Liver (tissue), 9 donors: Measurements from ENCODE around the gene CDH22. TPM values are rescaled to one million over a fixed set of nuclear protein-coding genes. Genes with fewer than 3 reads are reported as not detected.
A peak's percentile ranks its signal among the peaks of the same experiment; 100 is the strongest.

Source experiments
- DNase-seq: peaks from one replicate; pipeline ENCODE4 v3.0.0-alpha.2; 2017; ENCODE audit warnings: low spot score
- H3K27ac ChIP-seq, 2 donors: one replicate each; pipeline ENCODE4 v1.7.0; 2013; ENCODE audit warnings: inconsistent platforms in 2 of 2, low read length in 2 of 2, control low read depth in 1 of 2, low read depth in 1 of 2, mild to moderate bottlenecking in 1 of 2
- H3K27me3 ChIP-seq, 4 donors: one replicate each; pipeline versions ENCODE4 v1.6.1 to v1.7.0; 2013; ENCODE audit warnings: low read length in 3 of 4, inconsistent platforms in 1 of 4, mild to moderate bottlenecking in 1 of 4, moderate library complexity in 1 of 4; ENCODE audit not compliant: control insufficient read depth in 4 of 4, insufficient read depth in 4 of 4
- H3K36me3 ChIP-seq, 4 donors: one replicate each; pipeline versions ENCODE4 v1.6.1 to v1.7.0; 2013; ENCODE audit warnings: low read length in 3 of 4, mild to moderate bottlenecking in 3 of 4, low read depth in 1 of 4, moderate library complexity in 1 of 4; ENCODE audit not compliant: control insufficient read depth in 4 of 4, insufficient read depth in 3 of 4
- H3K4me1 ChIP-seq, 4 donors: one replicate each; pipeline versions ENCODE4 v1.6.1 to v1.7.0; 2013; ENCODE audit warnings: low read length in 3 of 4, mild to moderate bottlenecking in 3 of 4, moderate library complexity in 1 of 4; ENCODE audit not compliant: control insufficient read depth in 4 of 4, insufficient read depth in 4 of 4
- H3K4me3 ChIP-seq, 3 donors: one replicate each; pipeline versions ENCODE4 v1.6.1 to v1.7.0; 2013; ENCODE audit warnings: low read length in 3 of 3, control low read depth in 1 of 3, low read depth in 1 of 3, mild to moderate bottlenecking in 1 of 3
- H3K9ac ChIP-seq, 2 donors: one replicate each; pipeline ENCODE4 v1.7.0; 2013; ENCODE audit warnings: low read length in 2 of 2, mild to moderate bottlenecking in 2 of 2, moderate library complexity in 2 of 2, control low read depth in 1 of 2, low read depth in 1 of 2
- H3K9me3 ChIP-seq, 4 donors: one replicate each; pipeline versions ENCODE4 v1.6.1 to v1.7.0; 2013; ENCODE audit warnings: low read length in 3 of 4; ENCODE audit not compliant: control insufficient read depth in 4 of 4
- ATF3 ChIP-seq: IDR thresholded peaks from 2 replicates; pipeline ENCODE4 v1.6.1; 2016; ENCODE audit warnings: antibody characterized with exemption
- EGR1 ChIP-seq, 2 donors: IDR thresholded peaks; 2 replicates each; pipeline ENCODE4 v1.6.1; 2016 to 2018; ENCODE audit warnings: antibody characterized with exemption in 2 of 2, low read depth in 2 of 2
- FOXA1 ChIP-seq: IDR thresholded peaks from 2 replicates; pipeline ENCODE4 v1.6.1; 2016; ENCODE audit warnings: antibody characterized with exemption
- FOXA2 ChIP-seq: IDR thresholded peaks from 2 replicates; pipeline ENCODE4 v1.6.1; 2016; ENCODE audit warnings: antibody characterized with exemption
- HNF4A ChIP-seq, 2 donors: conservative IDR thresholded peaks; 2 replicates each; pipeline ENCODE4 v1.6.1; 2016; ENCODE audit warnings: antibody characterized with exemption in 2 of 2, mild to moderate bottlenecking in 2 of 2
- JUND ChIP-seq, 2 donors: IDR thresholded peaks; 2 replicates each; pipeline ENCODE4 v1.6.1; 2016; ENCODE audit warnings: antibody characterized with exemption in 2 of 2
- MAX ChIP-seq: IDR thresholded peaks from 2 replicates; pipeline ENCODE4 v1.6.1; 2016; ENCODE audit warnings: antibody characterized with exemption
- RAD21 ChIP-seq, 2 donors: IDR thresholded peaks; 2 replicates each; pipeline ENCODE4 v1.6.1; 2016; ENCODE audit warnings: antibody characterized with exemption in 2 of 2, mild to moderate bottlenecking in 2 of 2
- RXRA ChIP-seq, 2 donors: IDR thresholded peaks; 2 replicates each; pipeline ENCODE4 v1.6.1; 2017 to 2018; ENCODE audit warnings: antibody characterized with exemption in 2 of 2, mild to moderate bottlenecking in 1 of 2
- SP1 ChIP-seq: IDR thresholded peaks from 2 replicates; pipeline ENCODE4 v1.6.1; 2018; ENCODE audit warnings: antibody characterized with exemption, mild to moderate bottlenecking
- TAF1 ChIP-seq: conservative IDR thresholded peaks from 2 replicates; pipeline ENCODE4 v1.6.1; 2016; ENCODE audit warnings: antibody characterized with exemption, mild to moderate bottlenecking
- WGBS: extraction: QIAGEN DNeasy Blood & Tissue Kit; methylation state at CpG from one replicate; pipeline ENCODE4 v1.1.7; 2013; 5-methylcytosine and 5-hydroxymethylcytosine counted together
- polyA plus RNA-seq, 2 donors: library from polyadenylated mRNA; stranded (reverse) in 1 of 2; unstranded in 1 of 2; fragments of 200-250 nt in 1 of 2; fragments of >200 nt in 1 of 2; fragmentation: Nextera tagmentation in 1 of 2; extraction: Ambion mirVana in 1 of 2; gene quantifications; one replicate each; pipeline versions ENCODE4 v1.2.1 to v1.2.3, GENCODE V29; 2013 to 2015
- total RNA-seq, 2 donors: library from RNA; depleted of rRNA; stranded (reverse); fragments of >200 nt; gene quantifications; one replicate each; pipeline ENCODE4 v1.2.3, GENCODE V29; 2014
- TF ChIP-seq, protein P1 (sequence below): IDR thresholded peaks from 2 replicates; pipeline ENCODE4 v1.6.1; 2016; ENCODE audit warnings: antibody characterized with exemption
- TF ChIP-seq, protein P2 (sequence below): IDR thresholded peaks from 2 replicates; pipeline ENCODE4 v1.6.1; 2016; ENCODE audit warnings: antibody characterized with exemption, mild to moderate bottlenecking
- TF ChIP-seq, protein P3 (sequence below): fragments of 150-350 bp; IDR thresholded peaks from 2 replicates; pipeline ENCODE4 v1.5.1; 2017; ENCODE audit warnings: improper control_type of control experiment, low read depth, low read length; ENCODE audit not compliant: missing input control
- donor health status: healthy.
- donor health status: healthy.
- donor health status: healthy.
- donor health status: healthy.
- donor health status: healthy.

Gene CDH22
- total and polyA plus RNA-seq, 4 donors = 0.02 TPM; not detected in 3

DNA sequence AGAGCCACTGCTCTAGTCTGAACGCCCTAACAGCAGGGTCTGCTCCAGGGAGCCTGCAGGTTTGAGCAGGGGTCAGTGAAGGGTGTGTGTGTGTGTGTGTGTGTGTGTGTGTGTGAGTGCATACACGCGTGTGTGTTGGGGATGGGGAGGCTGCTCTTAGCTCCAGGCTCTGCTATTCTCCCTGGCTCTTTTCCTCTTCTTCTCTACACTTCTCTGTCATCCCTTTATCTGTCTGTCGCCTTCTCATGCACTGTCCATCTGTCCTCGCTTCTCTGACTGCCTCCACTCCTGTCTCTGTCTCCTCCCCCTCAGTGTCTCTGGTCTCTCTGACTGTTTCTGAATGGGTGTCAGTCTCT, 3.4 kb upstream of the CDH22 start:
- Histone ChIP-seq H3K36me3 (no peaks in the 10 kb centered on the region), H3K4me1 (peaks cover 11 to 31% (median 20%) of the 10 kb centered on the region in 4 donors), H3K4me3 (no peak overlapping the region), H3K27ac (no peak overlapping the region), H3K9ac (no peak overlapping the region), H3K9me3 (no peaks in the 10 kb centered on the region), H3K27me3 (peaks cover 6 to 21% (median 15%) of the 10 kb centered on the region in 4 donors)
- 11% methylated on average over 5 of the region's 5 CpGs for WGBS
- TF ChIP-seq TAF1 = no peak
- no peak for TF ChIP-seq RAD21 (IDR thresholded peaks at IDR 0.05)
- no peak for TF ChIP-seq JUND (IDR thresholded peaks at IDR 0.05)
- TF ChIP-seq FOXA1 = no peak
- no peak for TF ChIP-seq RXRA (IDR thresholded peaks at IDR 0.05)
- TF ChIP-seq MAX = no peak
- TF ChIP-seq, protein P1, sequence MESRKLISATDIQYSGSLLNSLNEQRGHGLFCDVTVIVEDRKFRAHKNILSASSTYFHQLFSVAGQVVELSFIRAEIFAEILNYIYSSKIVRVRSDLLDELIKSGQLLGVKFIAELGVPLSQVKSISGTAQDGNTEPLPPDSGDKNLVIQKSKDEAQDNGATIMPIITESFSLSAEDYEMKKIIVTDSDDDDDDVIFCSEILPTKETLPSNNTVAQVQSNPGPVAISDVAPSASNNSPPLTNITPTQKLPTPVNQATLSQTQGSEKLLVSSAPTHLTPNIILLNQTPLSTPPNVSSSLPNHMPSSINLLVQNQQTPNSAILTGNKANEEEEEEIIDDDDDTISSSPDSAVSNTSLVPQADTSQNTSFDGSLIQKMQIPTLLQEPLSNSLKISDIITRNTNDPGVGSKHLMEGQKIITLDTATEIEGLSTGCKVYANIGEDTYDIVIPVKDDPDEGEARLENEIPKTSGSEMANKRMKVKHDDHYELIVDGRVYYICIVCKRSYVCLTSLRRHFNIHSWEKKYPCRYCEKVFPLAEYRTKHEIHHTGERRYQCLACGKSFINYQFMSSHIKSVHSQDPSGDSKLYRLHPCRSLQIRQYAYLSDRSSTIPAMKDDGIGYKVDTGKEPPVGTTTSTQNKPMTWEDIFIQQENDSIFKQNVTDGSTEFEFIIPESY = no peak
- TF ChIP-seq, protein P2, sequence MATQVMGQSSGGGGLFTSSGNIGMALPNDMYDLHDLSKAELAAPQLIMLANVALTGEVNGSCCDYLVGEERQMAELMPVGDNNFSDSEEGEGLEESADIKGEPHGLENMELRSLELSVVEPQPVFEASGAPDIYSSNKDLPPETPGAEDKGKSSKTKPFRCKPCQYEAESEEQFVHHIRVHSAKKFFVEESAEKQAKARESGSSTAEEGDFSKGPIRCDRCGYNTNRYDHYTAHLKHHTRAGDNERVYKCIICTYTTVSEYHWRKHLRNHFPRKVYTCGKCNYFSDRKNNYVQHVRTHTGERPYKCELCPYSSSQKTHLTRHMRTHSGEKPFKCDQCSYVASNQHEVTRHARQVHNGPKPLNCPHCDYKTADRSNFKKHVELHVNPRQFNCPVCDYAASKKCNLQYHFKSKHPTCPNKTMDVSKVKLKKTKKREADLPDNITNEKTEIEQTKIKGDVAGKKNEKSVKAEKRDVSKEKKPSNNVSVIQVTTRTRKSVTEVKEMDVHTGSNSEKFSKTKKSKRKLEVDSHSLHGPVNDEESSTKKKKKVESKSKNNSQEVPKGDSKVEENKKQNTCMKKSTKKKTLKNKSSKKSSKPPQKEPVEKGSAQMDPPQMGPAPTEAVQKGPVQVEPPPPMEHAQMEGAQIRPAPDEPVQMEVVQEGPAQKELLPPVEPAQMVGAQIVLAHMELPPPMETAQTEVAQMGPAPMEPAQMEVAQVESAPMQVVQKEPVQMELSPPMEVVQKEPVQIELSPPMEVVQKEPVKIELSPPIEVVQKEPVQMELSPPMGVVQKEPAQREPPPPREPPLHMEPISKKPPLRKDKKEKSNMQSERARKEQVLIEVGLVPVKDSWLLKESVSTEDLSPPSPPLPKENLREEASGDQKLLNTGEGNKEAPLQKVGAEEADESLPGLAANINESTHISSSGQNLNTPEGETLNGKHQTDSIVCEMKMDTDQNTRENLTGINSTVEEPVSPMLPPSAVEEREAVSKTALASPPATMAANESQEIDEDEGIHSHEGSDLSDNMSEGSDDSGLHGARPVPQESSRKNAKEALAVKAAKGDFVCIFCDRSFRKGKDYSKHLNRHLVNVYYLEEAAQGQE = no peak
- no peak for TF ChIP-seq FOXA2
- no peak for TF ChIP-seq EGR1 (IDR thresholded peaks at IDR 0.05; ENCODE audit: low read depth in 2 of 2)
- TF ChIP-seq ATF3 = no peak
- no peak for DNase-seq

GRCh38 chr20:46311039-46311650, 2.8 kb upstream of the CDH22 start:
- no peak overlapping the region for H3K27ac ChIP-seq
- peaks cover 11 to 31% (median 20%) of the 10 kb centered on the region in 4 donors for H3K4me1 ChIP-seq
- no peak overlapping the region for H3K9ac ChIP-seq
- no peaks in the 10 kb centered on the region for H3K36me3 ChIP-seq
- H3K27me3 ChIP-seq = peaks cover 6 to 22% (median 17%) of the 10 kb centered on the region in 4 donors
- 15% methylated on average over 5 of the region's 5 CpGs for whole genome bisulfite sequencing
- DNase-seq = no peak
- H3K9me3 ChIP-seq = no peaks in the 10 kb centered on the region
- no peak overlapping the region for H3K4me3 ChIP-seq
- TF ChIP-seq RAD21 (IDR thresholded peaks at IDR 0.05) (peak in 1 of 2 donors; percentile 3), SP1 (peak; percentile 35), HNF4A (conservative IDR thresholded peaks at IDR 0.05) (peak; percentile 61 to 66), RXRA (IDR thresholded peaks at IDR 0.05) (peak; percentile 34 to 44)
- TF ChIP-seq, protein P1 = no peak
- TF ChIP-seq, protein P3, sequence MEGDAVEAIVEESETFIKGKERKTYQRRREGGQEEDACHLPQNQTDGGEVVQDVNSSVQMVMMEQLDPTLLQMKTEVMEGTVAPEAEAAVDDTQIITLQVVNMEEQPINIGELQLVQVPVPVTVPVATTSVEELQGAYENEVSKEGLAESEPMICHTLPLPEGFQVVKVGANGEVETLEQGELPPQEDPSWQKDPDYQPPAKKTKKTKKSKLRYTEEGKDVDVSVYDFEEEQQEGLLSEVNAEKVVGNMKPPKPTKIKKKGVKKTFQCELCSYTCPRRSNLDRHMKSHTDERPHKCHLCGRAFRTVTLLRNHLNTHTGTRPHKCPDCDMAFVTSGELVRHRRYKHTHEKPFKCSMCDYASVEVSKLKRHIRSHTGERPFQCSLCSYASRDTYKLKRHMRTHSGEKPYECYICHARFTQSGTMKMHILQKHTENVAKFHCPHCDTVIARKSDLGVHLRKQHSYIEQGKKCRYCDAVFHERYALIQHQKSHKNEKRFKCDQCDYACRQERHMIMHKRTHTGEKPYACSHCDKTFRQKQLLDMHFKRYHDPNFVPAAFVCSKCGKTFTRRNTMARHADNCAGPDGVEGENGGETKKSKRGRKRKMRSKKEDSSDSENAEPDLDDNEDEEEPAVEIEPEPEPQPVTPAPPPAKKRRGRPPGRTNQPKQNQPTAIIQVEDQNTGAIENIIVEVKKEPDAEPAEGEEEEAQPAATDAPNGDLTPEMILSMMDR = no peak
